H1 (cell line): ENCODE results near the gene RITA1. TPM values are rescaled to one million over a fixed set of nuclear protein-coding genes. Genes with fewer than 3 reads are reported as not detected.

Experiments used
- CTCF ChIA-PET: fragments of 300-600 bp; sonication (Branson Sonifier 250); formaldehyde crosslinking; loops from one replicate; lab custom pipeline; 2021; ENCODE audit not compliant: partially characterized antibody; lab: Charles Lee
- POLR2A ChIA-PET: fragments of 300-600 bp; sonication (Branson Sonifier 250); formaldehyde crosslinking; loops from one replicate; lab custom pipeline; 2021; ENCODE audit warnings: inconsistent platforms; ENCODE audit not compliant: partially characterized antibody; lab: Charles Lee
- DNase-seq, 2 experiments: peaks; one replicate each; pipeline versions ENCODE4 v3.0.0 to v3.0.0-alpha.2; 2010 to 2022; ENCODE audit warnings: low spot score in 2 of 2, low read depth in 1 of 2, mixed read lengths in 1 of 2
- FAIRE-seq: peaks from 2 replicates; lab custom pipeline; 2011; peaks lifted over from hg19 to GRCh38; lab: Jason Lieb, UNC
- H2AFZ ChIP-seq: 2 replicates; pipeline ENCODE4 v1.8.1; 2012; ENCODE audit warnings: low read length, inconsistent platforms
- H2AK5ac ChIP-seq: 2 replicates; pipeline ENCODE4 v1.6.1; 2013; ENCODE audit warnings: low read depth, low read length
- H2BK120ac ChIP-seq: replicated peaks from 2 replicates; pipeline ENCODE3; 2013; ENCODE audit warnings: low read depth, low read length, inconsistent platforms
- H2BK12ac ChIP-seq: 2 replicates; pipeline ENCODE4 v1.6.1; 2013; ENCODE audit warnings: low read depth, low read length
- H2BK15ac ChIP-seq: 2 replicates; pipeline ENCODE4 v1.6.1; 2013; ENCODE audit warnings: low read length
- H2BK20ac ChIP-seq: 2 replicates; pipeline ENCODE4 v1.6.1; 2013; ENCODE audit warnings: low read length
- H2BK5ac ChIP-seq: 2 replicates; pipeline ENCODE4 v1.6.1; 2013; ENCODE audit warnings: low read depth, low read length
- H3K14ac ChIP-seq: 2 replicates; pipeline ENCODE4 v1.6.1; 2013; ENCODE audit warnings: inconsistent platforms; ENCODE audit not compliant: insufficient read length
- H3K18ac ChIP-seq: 2 replicates; pipeline ENCODE4 v1.6.1; 2013; ENCODE audit warnings: low read length; ENCODE audit errors: extremely low read depth
- H3K23ac ChIP-seq: 2 replicates; pipeline ENCODE4 v1.6.1; 2013; ENCODE audit warnings: inconsistent platforms; ENCODE audit not compliant: insufficient read length
- H3K23me2 ChIP-seq: 2 replicates; pipeline ENCODE4 v1.6.1; 2013; ENCODE audit warnings: low read depth, low read length
- H3K27ac ChIP-seq: 2 replicates; pipeline ENCODE4 v1.6.1; 2011; ENCODE audit warnings: low read depth, low read length, inconsistent platforms
- H3K27me3 ChIP-seq, 4 experiments: replicated peaks in 1 of 4; 1 replicate in 1 of 4; 2 replicates in 3 of 4; pipeline versions ENCODE4 v1.6.1 to v1.8.1; 2011 to 2013; ENCODE audit warnings: low read length in 3 of 4, mild to moderate bottlenecking in 3 of 4, inconsistent platforms in 2 of 4, mixed read lengths in 2 of 4, moderate library complexity in 1 of 4; ENCODE audit not compliant: control insufficient read depth in 3 of 4, insufficient read depth in 3 of 4; ENCODE audit errors: extremely low read depth in 1 of 4
- H3K36me3 ChIP-seq, 4 experiments: 2 replicates each; pipeline versions ENCODE4 v1.6.1 to v1.8.1; 2011 to 2013; ENCODE audit warnings: mild to moderate bottlenecking in 4 of 4, low read length in 3 of 4, moderate library complexity in 2 of 4, control low read depth in 1 of 4, inconsistent platforms in 1 of 4; ENCODE audit not compliant: insufficient read depth in 4 of 4, control insufficient read depth in 2 of 4
- H3K4ac ChIP-seq: replicated peaks from 2 replicates; pipeline ENCODE3; 2013; ENCODE audit warnings: low read length, low read depth, mixed read lengths, inconsistent platforms; ENCODE audit not compliant: insufficient read length
- H3K4me1 ChIP-seq, 4 experiments: replicated peaks in 1 of 4; 1 replicate in 1 of 4; 2 replicates in 3 of 4; pipeline versions ENCODE4 v1.6.1 to v1.8.1; 2011 to 2013; ENCODE audit warnings: low read length in 3 of 4, inconsistent platforms in 2 of 4, mixed read lengths in 1 of 4; ENCODE audit not compliant: insufficient read depth in 4 of 4, control insufficient read depth in 3 of 4
- H3K4me2 ChIP-seq, 2 experiments: 2 replicates each; pipeline versions ENCODE4 v1.6.1 to v1.8.1; 2011 to 2013; ENCODE audit warnings: low read depth in 2 of 2, low read length in 2 of 2, control low read depth in 1 of 2, inconsistent platforms in 1 of 2, mild to moderate bottlenecking in 1 of 2; ENCODE audit not compliant: insufficient read depth in 1 of 2
- H3K4me3 ChIP-seq, 4 experiments: fragments of 200-600, 300-600 bp in 1 of 4; sonication (generic), shearing (Covaris generic), sonication (Bioruptor Twin) in 1 of 4; 2 replicates each; pipeline versions ENCODE4 v1.5.1 to v1.8.1; 2011 to 2016; ENCODE audit warnings: low read length in 4 of 4, low read depth in 3 of 4, control low read depth in 2 of 4, inconsistent platforms in 2 of 4, mild to moderate bottlenecking in 2 of 4, mixed read lengths in 1 of 4, moderate library complexity in 1 of 4; ENCODE audit not compliant: insufficient read depth in 2 of 4; ENCODE audit errors: extremely low read depth in 1 of 4
- H3K56ac ChIP-seq: replicated peaks from 2 replicates; pipeline ENCODE3; 2013; ENCODE audit warnings: low read depth, mild to moderate bottlenecking, mixed read lengths, low read length, inconsistent platforms; ENCODE audit not compliant: insufficient read length
- H3K79me1 ChIP-seq: 2 replicates; pipeline ENCODE4 v1.6.1; 2013; ENCODE audit warnings: low read depth, low read length, control low read depth
- H3K79me2 ChIP-seq, 2 experiments: 2 replicates each; pipeline versions ENCODE4 v1.6.1 to v1.8.1; 2012 to 2013; ENCODE audit warnings: low read length in 2 of 2, mild to moderate bottlenecking in 2 of 2, inconsistent platforms in 1 of 2; ENCODE audit not compliant: insufficient read depth in 2 of 2, control insufficient read depth in 1 of 2
- H3K9ac ChIP-seq, 4 experiments: replicated peaks in 1 of 4; 1 replicate in 1 of 4; 2 replicates in 3 of 4; pipeline versions ENCODE4 v1.6.1 to v1.8.1; 2011 to 2013; ENCODE audit warnings: low read depth in 3 of 4, low read length in 3 of 4, control low read depth in 2 of 4, mild to moderate bottlenecking in 2 of 4, moderate library complexity in 2 of 4, inconsistent platforms in 1 of 4; ENCODE audit errors: extremely low read depth in 1 of 4
- H3K9me3 ChIP-seq, 2 experiments: 2 replicates each; pipeline versions ENCODE4 v1.6.1 to v1.8.1; 2012 to 2013; ENCODE audit warnings: mild to moderate bottlenecking in 2 of 2, moderate library complexity in 2 of 2, control low read depth in 1 of 2, inconsistent platforms in 1 of 2, low read depth in 1 of 2, low read length in 1 of 2, mixed read lengths in 1 of 2; ENCODE audit not compliant: insufficient read depth in 2 of 2
- H4K20me1 ChIP-seq, 2 experiments: replicated peaks in 1 of 2; 2 replicates each; pipeline versions ENCODE3 to v1.8.1; 2011 to 2013; ENCODE audit warnings: inconsistent platforms in 2 of 2, low read length in 2 of 2, mild to moderate bottlenecking in 1 of 2; ENCODE audit not compliant: insufficient read depth in 2 of 2, control insufficient read depth in 1 of 2
- H4K5ac ChIP-seq: 2 replicates; pipeline ENCODE4 v1.6.1; 2013; ENCODE audit warnings: low read length, low read depth, mixed read lengths, inconsistent platforms; ENCODE audit not compliant: insufficient read length
- H4K8ac ChIP-seq: 2 replicates; pipeline ENCODE4 v1.8.0; 2013; ENCODE audit warnings: mild to moderate bottlenecking, moderate library complexity, low read length, inconsistent platforms; ENCODE audit not compliant: insufficient read depth; ENCODE audit errors: extremely low read depth
- H4K91ac ChIP-seq: replicated peaks from 2 replicates; pipeline ENCODE3; 2013; ENCODE audit warnings: low read length, mixed read lengths, inconsistent platforms; ENCODE audit not compliant: insufficient read length
- EGR1 ChIP-seq: IDR thresholded peaks from 2 replicates; pipeline ENCODE4 v1.6.1; 2011; ENCODE audit warnings: low read depth, low read length, borderline replicate concordance
- EZH2 ChIP-seq: fragments of 200-600 bp; sonication (generic); IDR thresholded peaks from 2 replicates; pipeline ENCODE4 v1.7.1; 2012; ENCODE audit warnings: low read depth, mild to moderate bottlenecking, moderate library complexity, low read length, inconsistent platforms; ENCODE audit not compliant: severe bottlenecking
- POLR2A ChIP-seq, 2 experiments: IDR thresholded peaks; 1 replicate in 1 of 2; 2 replicates in 1 of 2; pipeline ENCODE4 v1.6.1; 2011; ENCODE audit warnings: low read depth in 2 of 2, low read length in 2 of 2, mild to moderate bottlenecking in 2 of 2; ENCODE audit errors: control extremely low read depth in 1 of 2
- SUZ12 ChIP-seq: fragments of 200-600 bp; sonication (generic); IDR thresholded peaks from 2 replicates; pipeline ENCODE4 v1.6.1; 2012; ENCODE audit warnings: mild to moderate bottlenecking, inconsistent platforms, low read length, moderate library complexity, mixed read lengths
- TEAD4 ChIP-seq: IDR thresholded peaks from 2 replicates; pipeline ENCODE4 v1.6.1; 2012; ENCODE audit warnings: low read depth, low read length, inconsistent platforms, mixed read lengths
- WGBS, 2 experiments: shearing (Covaris generic) in 1 of 2; methylation state at CpG; one replicate each; pipeline versions ENCODE4 v1.1.6 to v1.1.7; 2013 to 2015; ENCODE audit warnings: low lambda C conversion rate in 2 of 2, mixed read lengths in 2 of 2, inconsistent platforms in 1 of 2, low coverage in 1 of 2, missing lambda C conversion rate in 1 of 2; ENCODE audit not compliant: insufficient replicate concordance in 2 of 2, insufficient coverage in 1 of 2, insufficient read length in 1 of 2; ENCODE audit errors: extremely low coverage in 1 of 2, missing lambda C conversion rate in 1 of 2; 5-methylcytosine and 5-hydroxymethylcytosine counted together
- polyA plus RNA-seq, 7 experiments: library from polyadenylated mRNA; depleted of rRNA in 3 of 7; stranded (reverse) in 5 of 7; unstranded in 2 of 7; fragments of >200 nt in 5 of 7; fragments of 200-250 nt in 2 of 7; gene quantifications; 1 replicate in 5 of 7; 2 replicates in 1 of 7; 4 replicates in 1 of 7; pipeline versions ENCODE4 v1.2.1 to v1.2.3, GENCODE V29; 2011 to 2013; ENCODE audit warnings: missing spikeins in 2 of 7, mixed read lengths in 2 of 7
- total RNA-seq: library from RNA; stranded (reverse); fragmentation: NEBNext Ultra II Directional; extraction: Animal tissue kit (Norgen Biotek cat#: 25700); gene quantifications from 2 replicates; pipeline ENCODE4 v1.2.1, GENCODE V29; 2021

Gene RITA1
- total and polyA plus RNA-seq, 2 of the 8 experiments (the other 6 are each of a cell fraction or from before 2014, with no cell fraction given) = 24.1 to 25.8 TPM

- CTCF ChIA-PET = interaction anchor here (0.6 to 11.2 kb wide), 6 partner anchors 8 to 51 kb away, joined by 3 to 114 read pairs (median 6); partner anchors contain the start of gene RASAL1
- TF ChIP-seq EGR1 (no peak), EZH2 (no peak), SUZ12 (no peak), TEAD4 (no peak), POLR2A (IDR thresholded peaks at IDR 0.05; ENCODE audit: control extremely low read depth in 1 of 2, low read depth in 2 of 2, low read length in 2 of 2) (no peak)
Measured at GRCh38 chr12:113158439-113159203, 26.9 kb upstream of the RITA1 start.

More at GRCh38 chr12:113158439-113159203, 26.9 kb upstream of the RITA1 start:
- no peak overlapping the region for H2AFZ ChIP-seq
- no peaks in the 10 kb centered on the region; the same call in none of the 2 replicates for H3K79me1 ChIP-seq
- WGBS, 2 experiments = 92% methylated on average over 26 of the region's 26 CpGs; no CpG with 5 or more reads in 1 of the 2 experiments
- no peak overlapping the region for H3K23ac ChIP-seq
- H2BK120ac ChIP-seq = no peak overlapping the region
- H4K5ac ChIP-seq = no peak overlapping the region
- H3K4me1 ChIP-seq = peaks cover 5 to 17% (median 12%) of the 10 kb centered on the region in 4 experiments
- no peak overlapping the region for H3K9ac ChIP-seq
- H2AK5ac ChIP-seq = no peak overlapping the region
- H3K27ac ChIP-seq = no peak overlapping the region
- no peak overlapping the region for H2BK5ac ChIP-seq
- H2BK20ac ChIP-seq = no peak overlapping the region
- H4K20me1 ChIP-seq = peaks cover 14% of the 10 kb centered on the region in 2 experiments
- H3K4me3 ChIP-seq = no peak overlapping the region
- H3K56ac ChIP-seq = no peak overlapping the region
- no peaks in the 10 kb centered on the region for H3K9me3 ChIP-seq
- no peak overlapping the region for H3K4me2 ChIP-seq
- H3K14ac ChIP-seq = no peak overlapping the region
- DNase-seq (no peak), FAIRE-seq (no peak)
- H3K4ac ChIP-seq = no peak overlapping the region
- POLR2A ChIA-PET = interaction anchor here (1.1 to 1.8 kb wide), 3 partner anchors 9 to 59 kb away, joined by 3 to 4 read pairs (median 4); partner anchors contain the start of gene CFAP73
- no peak overlapping the region for H3K18ac ChIP-seq
- no peak overlapping the region for H2BK15ac ChIP-seq
- no peak overlapping the region for H2BK12ac ChIP-seq
- H4K8ac ChIP-seq = no peak overlapping the region
- peaks cover 0 to 12% (median 9%) of the 10 kb centered on the region in 4 experiments; a peak in 6 of 7 replicates for H3K27me3 ChIP-seq
- H3K23me2 ChIP-seq = peaks cover 9% of the 10 kb centered on the region; the same call in 1 of the 2 replicates
- H4K91ac ChIP-seq = no peak overlapping the region
- no peaks in the 10 kb centered on the region for H3K79me2 ChIP-seq
- H3K36me3 ChIP-seq = peaks cover 14 to 35% (median 25%) of the 10 kb centered on the region in 4 experiments; a peak in 7 of 8 replicates
